ENCODE data around the gene MCCC2. TPM values are rescaled to one million over a fixed set of nuclear protein-coding genes. Genes with fewer than 3 reads are reported as not detected.
A peak's percentile ranks its signal among the peaks of the same experiment; 100 is the strongest.
"Not testable (repeated sequence)": the region's sequence is repeated elsewhere in the genome, so short reads cannot be mapped to it uniquely, and the experiment has no call there.

MCCC2 gene
- total RNA-seq, 2 donors from 2014 or later, result 32.1 to 64.8 TPM

DNA sequence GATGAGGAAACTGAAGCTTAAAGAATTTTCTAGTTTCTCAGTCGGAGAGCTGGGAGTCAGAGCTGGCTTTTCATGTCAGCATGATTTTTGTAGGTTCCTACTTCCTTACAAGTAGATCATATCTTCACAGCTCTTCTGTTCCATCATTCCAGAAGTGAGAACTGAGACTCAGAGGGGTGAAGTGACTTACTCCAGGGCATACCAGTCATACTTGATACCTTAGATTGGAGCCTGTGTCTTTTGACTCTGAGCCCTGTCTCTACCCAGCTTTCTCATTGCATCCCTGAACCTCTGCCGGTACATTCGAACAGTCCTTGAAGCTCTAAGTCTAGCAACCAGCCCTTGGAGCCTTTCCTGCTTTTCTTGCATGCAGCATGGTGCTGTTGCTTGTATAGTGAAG lies 53.3 kb downstream of the MCCC2 start:
- no peak overlapping the region for H3K27ac ChIP-seq
- H3K36me3 ChIP-seq, result peaks cover 11% of the 10 kb centered on the region
- TF ChIP-seq, protein P1, sequence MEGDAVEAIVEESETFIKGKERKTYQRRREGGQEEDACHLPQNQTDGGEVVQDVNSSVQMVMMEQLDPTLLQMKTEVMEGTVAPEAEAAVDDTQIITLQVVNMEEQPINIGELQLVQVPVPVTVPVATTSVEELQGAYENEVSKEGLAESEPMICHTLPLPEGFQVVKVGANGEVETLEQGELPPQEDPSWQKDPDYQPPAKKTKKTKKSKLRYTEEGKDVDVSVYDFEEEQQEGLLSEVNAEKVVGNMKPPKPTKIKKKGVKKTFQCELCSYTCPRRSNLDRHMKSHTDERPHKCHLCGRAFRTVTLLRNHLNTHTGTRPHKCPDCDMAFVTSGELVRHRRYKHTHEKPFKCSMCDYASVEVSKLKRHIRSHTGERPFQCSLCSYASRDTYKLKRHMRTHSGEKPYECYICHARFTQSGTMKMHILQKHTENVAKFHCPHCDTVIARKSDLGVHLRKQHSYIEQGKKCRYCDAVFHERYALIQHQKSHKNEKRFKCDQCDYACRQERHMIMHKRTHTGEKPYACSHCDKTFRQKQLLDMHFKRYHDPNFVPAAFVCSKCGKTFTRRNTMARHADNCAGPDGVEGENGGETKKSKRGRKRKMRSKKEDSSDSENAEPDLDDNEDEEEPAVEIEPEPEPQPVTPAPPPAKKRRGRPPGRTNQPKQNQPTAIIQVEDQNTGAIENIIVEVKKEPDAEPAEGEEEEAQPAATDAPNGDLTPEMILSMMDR (IDR thresholded peaks at IDR 0.05), result no peak
- H3K4me3 ChIP-seq, result no peak overlapping the region
- peaks cover 1 to 7% of the 10 kb centered on the region in 2 donors for H3K4me1 ChIP-seq (ENCODE audit: control insufficient read depth in 1 of 2, low read depth in 2 of 2)
- ATAC-seq (ENCODE audit: insufficient number of reproducible peaks, low FRiP score, low read depth), result no peak
- DNase-seq (ENCODE audit: low spot score), result no peak
- H3K27me3 ChIP-seq (replicated peaks; ENCODE audit: insufficient read depth), result no peaks in the 10 kb centered on the region
- H3K9me3 ChIP-seq, result no peaks in the 10 kb centered on the region

DNA sequence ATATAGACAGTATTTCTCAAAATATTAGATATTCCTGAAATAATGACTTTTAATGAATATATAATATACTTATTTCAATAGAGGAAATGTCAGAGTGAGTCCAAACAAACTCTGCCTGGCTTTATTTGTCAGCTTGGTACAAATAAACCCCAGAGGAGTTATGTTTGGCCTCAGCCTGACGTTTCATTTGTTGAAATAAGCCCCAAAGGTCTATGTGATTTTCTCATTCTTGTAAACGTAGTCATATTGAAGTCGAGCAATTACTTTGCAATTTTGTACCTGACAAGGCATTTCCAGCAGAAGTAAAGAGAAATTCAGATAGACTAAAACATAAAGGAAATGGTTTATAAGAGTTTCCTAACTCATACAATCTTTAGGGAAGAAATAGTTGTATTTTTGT lies 57.9 kb downstream of the MCCC2 start:
- peaks cover 4 to 11% of the 10 kb centered on the region in 2 donors for H3K4me1 ChIP-seq (ENCODE audit: control insufficient read depth in 1 of 2, low read depth in 2 of 2)
- H3K4me3 ChIP-seq, result no peak overlapping the region
- TF ChIP-seq, protein P1 (IDR thresholded peaks at IDR 0.05), result no peak
- ATAC-seq (ENCODE audit: insufficient number of reproducible peaks, low FRiP score, low read depth), result no peak
- H3K36me3 ChIP-seq, result peaks cover 23% of the 10 kb centered on the region
- peak overlapping the region in 1 of 2 donors; percentile 53 for H3K27ac ChIP-seq
- no peaks in the 10 kb centered on the region for H3K9me3 ChIP-seq
- no peak for DNase-seq (ENCODE audit: low spot score)
- H3K27me3 ChIP-seq (replicated peaks; ENCODE audit: insufficient read depth), result no peaks in the 10 kb centered on the region

DNA sequence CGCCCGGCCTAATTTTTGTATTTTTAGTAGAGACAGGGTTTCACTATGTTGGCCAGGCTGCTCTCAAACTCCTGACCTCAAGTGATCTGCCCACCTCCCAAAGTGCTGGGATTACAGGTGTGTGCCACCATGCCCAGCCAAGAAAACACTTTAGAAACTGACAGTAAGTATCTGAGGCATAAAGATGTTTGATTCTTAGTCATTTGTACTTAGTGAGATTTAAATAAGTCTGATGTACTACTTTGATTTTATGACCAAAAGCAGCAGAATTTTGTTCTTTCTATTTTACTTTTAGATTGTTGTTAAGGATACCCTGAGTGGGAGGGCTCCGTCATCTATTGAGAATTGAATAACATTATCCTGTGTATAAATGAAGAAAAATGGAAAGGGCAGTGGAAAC lies 63.8 kb downstream of the MCCC2 start:
- ATAC-seq (ENCODE audit: insufficient number of reproducible peaks, low FRiP score, low read depth); DNase-seq (ENCODE audit: low spot score); H3K9me3 ChIP-seq; H3K27ac ChIP-seq; H3K4me3 ChIP-seq; H3K27me3 ChIP-seq (replicated peaks; ENCODE audit: insufficient read depth): not testable (repeated sequence)
- peaks cover 5 to 15% of the 10 kb centered on the region in 2 donors for H3K4me1 ChIP-seq (ENCODE audit: control insufficient read depth in 1 of 2, low read depth in 2 of 2)
- peaks cover 26% of the 10 kb centered on the region for H3K36me3 ChIP-seq

DNA sequence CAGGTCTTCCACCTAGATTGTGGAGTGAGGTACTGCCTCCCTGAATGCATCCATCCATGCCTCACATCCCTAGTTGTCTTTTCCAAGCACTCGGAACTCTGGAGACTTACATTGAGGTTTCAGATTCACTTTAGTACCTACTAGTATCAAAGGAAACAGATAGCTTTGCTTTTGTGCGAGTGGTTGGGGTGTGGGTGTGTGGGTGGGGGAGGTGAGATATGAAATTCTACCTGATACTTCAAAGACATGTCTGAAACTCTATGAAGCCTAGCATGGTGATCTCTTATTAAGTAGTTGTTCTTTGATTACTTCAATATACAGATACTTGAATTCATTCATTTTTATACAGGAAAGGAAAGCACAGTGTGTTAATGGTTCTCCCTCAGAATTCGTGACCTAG lies 64.4 kb downstream of the MCCC2 start:
- Histone ChIP-seq H3K27ac (no peak overlapping the region), H3K27me3 (replicated peaks; ENCODE audit: insufficient read depth) (no peaks in the 10 kb centered on the region)
- no peak for ATAC-seq (ENCODE audit: insufficient number of reproducible peaks, low FRiP score, low read depth)

DNA sequence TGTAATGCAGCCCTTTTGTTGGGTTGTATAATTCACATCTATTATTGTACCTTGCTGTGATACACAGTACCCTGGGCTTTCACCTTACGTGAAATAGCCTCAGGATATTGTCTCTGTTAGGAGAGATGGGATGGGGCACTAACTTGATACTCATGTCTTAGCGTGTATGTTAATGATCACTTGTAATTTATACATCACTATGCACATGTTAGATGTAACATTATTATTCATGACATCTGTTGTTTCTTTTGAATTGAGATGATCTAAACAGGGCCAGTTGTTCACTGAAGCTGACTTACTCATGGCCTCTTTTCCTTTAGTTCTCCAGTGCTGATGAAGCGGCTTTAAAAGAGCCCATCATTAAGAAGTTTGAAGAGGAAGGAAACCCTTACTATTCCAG lies 65.2 kb downstream of the MCCC2 start:
- H3K9me3 ChIP-seq, result no peaks in the 10 kb centered on the region
- peak overlapping the region in 1 of 2 donors; percentile 84 for H3K27ac ChIP-seq
- peaks cover 5 to 15% of the 10 kb centered on the region in 2 donors for H3K4me1 ChIP-seq (ENCODE audit: control insufficient read depth in 1 of 2, low read depth in 2 of 2)
- ATAC-seq (ENCODE audit: insufficient number of reproducible peaks, low FRiP score, low read depth) (no peak), DNase-seq (ENCODE audit: low spot score) (no peak)
- H3K36me3 ChIP-seq, result peaks cover 24% of the 10 kb centered on the region
- H3K27me3 ChIP-seq (replicated peaks; ENCODE audit: insufficient read depth), result no peaks in the 10 kb centered on the region
- no peak overlapping the region for H3K4me3 ChIP-seq
- TF ChIP-seq, protein P1 (IDR thresholded peaks at IDR 0.05), result no peak

More for the DNA sequence above, 64.4 kb downstream of the MCCC2 start:
- TF ChIP-seq, protein P1 (IDR thresholded peaks at IDR 0.05), result no peak
- Histone ChIP-seq H3K36me3 (peaks cover 25% of the 10 kb centered on the region), H3K9me3 (no peaks in the 10 kb centered on the region), H3K4me1 (ENCODE audit: control insufficient read depth in 1 of 2, low read depth in 2 of 2) (peaks cover 5 to 15% of the 10 kb centered on the region in 2 donors), H3K4me3 (no peak overlapping the region)
- no peak for DNase-seq (ENCODE audit: low spot score)

All from thoracic aorta (tissue), 2 donors.